GM21360 (cell line): ENCODE data around the gene ALDH16A1.
A peak's percentile ranks its signal among the peaks of the same experiment; 100 is the strongest.

Experiments
- ATAC-seq: cut with Tn5 transposase; IDR thresholded peaks from one replicate; pipeline ENCODE4 v1.9.1; 2021; ENCODE audit warnings: mild to moderate bottlenecking, moderate library complexity; ENCODE audit not compliant: unreplicated experiment

The ALDH16A1 gene

GRCh38 chr19:49453013-49453756 is at the start of gene ALDH16A1:
TSS of gene ALDH16A1 (plus strand) at chr19:49453225. CDS start at chr19:49453332, 107 bp downstream.
- ATAC-seq: peak; percentile 70

GRCh38 chr19:49403404-49404187 is 49.4 kb upstream of the ALDH16A1 start:
- no peak for ATAC-seq

- ATAC-seq: no peak
These were observed 45.9 kb upstream of the ALDH16A1 start for GRCh38 chr19:49407079-49407478.

- ATAC-seq: no peak
These were observed 45.5 kb upstream of the ALDH16A1 start for GRCh38 chr19:49407482-49408015.

GRCh38 chr19:49408816-49409440 is 44.1 kb upstream of the ALDH16A1 start:
- no peak for ATAC-seq

GRCh38 chr19:49409441-49410029 is 43.5 kb upstream of the ALDH16A1 start:
- no peak for ATAC-seq

- no peak for ATAC-seq
These were observed 41.2 kb upstream of the ALDH16A1 start for GRCh38 chr19:49411681-49412326.

GRCh38 chr19:49413348-49413747 is 39.7 kb upstream of the ALDH16A1 start:
- ATAC-seq: no peak

- no peak for ATAC-seq
These were observed 38.8 kb upstream of the ALDH16A1 start for GRCh38 chr19:49414256-49414655.

- ATAC-seq: no peak
These were observed 37.8 kb upstream of the ALDH16A1 start for GRCh38 chr19:49415102-49415809.

GRCh38 chr19:49415810-49416200 is 37.2 kb upstream of the ALDH16A1 start:
- ATAC-seq: no peak

GRCh38 chr19:49417088-49417487 is 35.9 kb upstream of the ALDH16A1 start:
- ATAC-seq: no peak

- no peak for ATAC-seq
These were observed 34.5 kb upstream of the ALDH16A1 start for GRCh38 chr19:49418511-49418910.

GRCh38 chr19:49419173-49419572 is 33.9 kb upstream of the ALDH16A1 start:
- ATAC-seq: no peak

GRCh38 chr19:49420227-49420626 is 32.8 kb upstream of the ALDH16A1 start:
- ATAC-seq: no peak

- no peak for ATAC-seq
These were observed 31.8 kb upstream of the ALDH16A1 start for GRCh38 chr19:49421039-49421877.

- ATAC-seq: no peak
These were observed 31.2 kb upstream of the ALDH16A1 start for GRCh38 chr19:49421878-49422202.

GRCh38 chr19:49422407-49423070 is 30.5 kb upstream of the ALDH16A1 start:
- ATAC-seq: no peak
